ENCODE results near the gene COLEC11. TPM values are rescaled to one million over a fixed set of nuclear protein-coding genes. Genes with fewer than 3 reads are reported as not detected.

Gene COLEC11
- total and polyA plus RNA-seq, 2 of the 13 experiments (the other 11 are each of a cell fraction or from before 2014, with no cell fraction given) = 1.5 to 3.0 TPM

DNA sequence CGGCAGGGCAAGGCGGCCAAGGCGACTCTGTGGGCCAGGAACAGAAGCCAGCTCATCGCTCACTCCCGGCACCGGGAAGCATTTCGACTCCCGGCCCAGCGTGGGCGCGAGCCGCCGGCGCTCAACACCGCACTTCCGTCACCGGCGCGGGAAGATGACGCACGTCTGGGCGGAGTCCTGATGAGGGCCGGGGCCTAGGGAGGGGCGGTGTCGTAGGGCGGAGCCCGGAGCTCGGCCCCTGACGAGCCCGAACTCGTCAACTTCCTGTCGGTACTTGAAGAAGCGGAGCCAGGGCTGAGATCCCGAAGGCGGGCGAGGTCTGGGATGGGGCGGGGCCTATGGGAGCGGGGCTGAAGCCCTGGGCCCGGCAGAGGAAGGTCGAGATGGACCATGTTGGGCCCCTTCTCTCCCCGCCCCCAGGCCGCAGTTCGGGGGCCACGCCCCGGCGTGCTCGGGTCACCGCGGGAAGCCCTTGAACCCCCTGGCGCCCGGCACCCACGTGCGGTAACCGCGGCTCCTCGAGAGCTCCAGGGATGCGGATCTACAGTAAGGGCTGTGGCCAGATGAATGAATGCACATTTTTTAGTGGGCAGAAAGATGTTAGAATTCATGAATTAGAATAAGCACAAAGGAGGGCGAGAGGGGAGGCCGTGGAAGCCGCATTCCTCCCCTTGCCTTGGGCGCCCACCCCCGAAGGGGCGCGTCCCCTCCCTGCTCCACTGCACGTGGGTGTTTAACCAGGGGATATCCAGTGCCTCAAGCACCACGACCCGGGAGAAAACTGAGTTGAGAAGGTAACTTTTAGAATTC is 36.5 kb upstream of the COLEC11 start, which contains the start of gene RNASEH1 (continued):
- peak; percentile 95 for TF ChIP-seq SPEN (CRISPR knock-in tag; IDR thresholded peaks at IDR 0.05; ENCODE audit: low read depth)
- TF ChIP-seq KLF15 (CRISPR knock-in tag; IDR thresholded peaks at IDR 0.05; ENCODE audit: borderline replicate concordance) = peak; percentile 92
- TF ChIP-seq, protein P1, sequence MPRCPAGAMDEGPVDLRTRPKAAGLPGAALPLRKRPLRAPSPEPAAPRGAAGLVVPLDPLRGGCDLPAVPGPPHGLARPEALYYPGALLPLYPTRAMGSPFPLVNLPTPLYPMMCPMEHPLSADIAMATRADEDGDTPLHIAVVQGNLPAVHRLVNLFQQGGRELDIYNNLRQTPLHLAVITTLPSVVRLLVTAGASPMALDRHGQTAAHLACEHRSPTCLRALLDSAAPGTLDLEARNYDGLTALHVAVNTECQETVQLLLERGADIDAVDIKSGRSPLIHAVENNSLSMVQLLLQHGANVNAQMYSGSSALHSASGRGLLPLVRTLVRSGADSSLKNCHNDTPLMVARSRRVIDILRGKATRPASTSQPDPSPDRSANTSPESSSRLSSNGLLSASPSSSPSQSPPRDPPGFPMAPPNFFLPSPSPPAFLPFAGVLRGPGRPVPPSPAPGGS (CRISPR knock-in tag; IDR thresholded peaks at IDR 0.05) = peak; percentile 93
- TF ChIP-seq HCFC1 (IDR thresholded peaks at IDR 0.05; ENCODE audit: low read depth, low read length) = peak; percentile 77
- TF ChIP-seq PTBP1 (IDR thresholded peaks at IDR 0.05; ENCODE audit: low read depth, low read length, poor library complexity, severe bottlenecking) = no peak
- TF ChIP-seq, protein P2, sequence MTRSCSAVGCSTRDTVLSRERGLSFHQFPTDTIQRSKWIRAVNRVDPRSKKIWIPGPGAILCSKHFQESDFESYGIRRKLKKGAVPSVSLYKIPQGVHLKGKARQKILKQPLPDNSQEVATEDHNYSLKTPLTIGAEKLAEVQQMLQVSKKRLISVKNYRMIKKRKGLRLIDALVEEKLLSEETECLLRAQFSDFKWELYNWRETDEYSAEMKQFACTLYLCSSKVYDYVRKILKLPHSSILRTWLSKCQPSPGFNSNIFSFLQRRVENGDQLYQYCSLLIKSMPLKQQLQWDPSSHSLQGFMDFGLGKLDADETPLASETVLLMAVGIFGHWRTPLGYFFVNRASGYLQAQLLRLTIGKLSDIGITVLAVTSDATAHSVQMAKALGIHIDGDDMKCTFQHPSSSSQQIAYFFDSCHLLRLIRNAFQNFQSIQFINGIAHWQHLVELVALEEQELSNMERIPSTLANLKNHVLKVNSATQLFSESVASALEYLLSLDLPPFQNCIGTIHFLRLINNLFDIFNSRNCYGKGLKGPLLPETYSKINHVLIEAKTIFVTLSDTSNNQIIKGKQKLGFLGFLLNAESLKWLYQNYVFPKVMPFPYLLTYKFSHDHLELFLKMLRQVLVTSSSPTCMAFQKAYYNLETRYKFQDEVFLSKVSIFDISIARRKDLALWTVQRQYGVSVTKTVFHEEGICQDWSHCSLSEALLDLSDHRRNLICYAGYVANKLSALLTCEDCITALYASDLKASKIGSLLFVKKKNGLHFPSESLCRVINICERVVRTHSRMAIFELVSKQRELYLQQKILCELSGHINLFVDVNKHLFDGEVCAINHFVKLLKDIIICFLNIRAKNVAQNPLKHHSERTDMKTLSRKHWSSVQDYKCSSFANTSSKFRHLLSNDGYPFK (CRISPR knock-in tag; IDR thresholded peaks at IDR 0.05; ENCODE audit: borderline replicate concordance) = peak; percentile 91; the same call in 1 of the 2 replicates
- peak; percentile 35; the same call in 1 of the 2 replicates for TF ChIP-seq ETV6 (CRISPR knock-in tag; conservative IDR thresholded peaks at IDR 0.05)
- TF ChIP-seq, protein P3, sequence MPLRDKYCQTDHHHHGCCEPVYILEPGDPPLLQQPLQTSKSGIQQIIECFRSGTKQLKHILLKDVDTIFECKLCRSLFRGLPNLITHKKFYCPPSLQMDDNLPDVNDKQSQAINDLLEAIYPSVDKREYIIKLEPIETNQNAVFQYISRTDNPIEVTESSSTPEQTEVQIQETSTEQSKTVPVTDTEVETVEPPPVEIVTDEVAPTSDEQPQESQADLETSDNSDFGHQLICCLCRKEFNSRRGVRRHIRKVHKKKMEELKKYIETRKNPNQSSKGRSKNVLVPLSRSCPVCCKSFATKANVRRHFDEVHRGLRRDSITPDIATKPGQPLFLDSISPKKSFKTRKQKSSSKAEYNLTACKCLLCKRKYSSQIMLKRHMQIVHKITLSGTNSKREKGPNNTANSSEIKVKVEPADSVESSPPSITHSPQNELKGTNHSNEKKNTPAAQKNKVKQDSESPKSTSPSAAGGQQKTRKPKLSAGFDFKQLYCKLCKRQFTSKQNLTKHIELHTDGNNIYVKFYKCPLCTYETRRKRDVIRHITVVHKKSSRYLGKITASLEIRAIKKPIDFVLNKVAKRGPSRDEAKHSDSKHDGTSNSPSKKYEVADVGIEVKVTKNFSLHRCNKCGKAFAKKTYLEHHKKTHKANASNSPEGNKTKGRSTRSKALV (CRISPR knock-in tag; IDR thresholded peaks at IDR 0.05) = peak; percentile 92
- TF ChIP-seq ETV5 (CRISPR knock-in tag; IDR thresholded peaks at IDR 0.05; ENCODE audit: borderline replicate concordance) = peak; percentile 87
- TF ChIP-seq, protein P4, sequence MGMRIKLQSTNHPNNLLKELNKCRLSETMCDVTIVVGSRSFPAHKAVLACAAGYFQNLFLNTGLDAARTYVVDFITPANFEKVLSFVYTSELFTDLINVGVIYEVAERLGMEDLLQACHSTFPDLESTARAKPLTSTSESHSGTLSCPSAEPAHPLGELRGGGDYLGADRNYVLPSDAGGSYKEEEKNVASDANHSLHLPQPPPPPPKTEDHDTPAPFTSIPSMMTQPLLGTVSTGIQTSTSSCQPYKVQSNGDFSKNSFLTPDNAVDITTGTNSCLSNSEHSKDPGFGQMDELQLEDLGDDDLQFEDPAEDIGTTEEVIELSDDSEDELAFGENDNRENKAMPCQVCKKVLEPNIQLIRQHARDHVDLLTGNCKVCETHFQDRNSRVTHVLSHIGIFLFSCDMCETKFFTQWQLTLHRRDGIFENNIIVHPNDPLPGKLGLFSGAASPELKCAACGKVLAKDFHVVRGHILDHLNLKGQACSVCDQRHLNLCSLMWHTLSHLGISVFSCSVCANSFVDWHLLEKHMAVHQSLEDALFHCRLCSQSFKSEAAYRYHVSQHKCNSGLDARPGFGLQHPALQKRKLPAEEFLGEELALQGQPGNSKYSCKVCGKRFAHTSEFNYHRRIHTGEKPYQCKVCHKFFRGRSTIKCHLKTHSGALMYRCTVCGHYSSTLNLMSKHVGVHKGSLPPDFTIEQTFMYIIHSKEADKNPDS (CRISPR knock-in tag; IDR thresholded peaks at IDR 0.05) = peak; percentile 64; the same call in 1 of the 2 replicates
- TF ChIP-seq ZBTB38 (CRISPR knock-in tag; IDR thresholded peaks at IDR 0.05) = peak; percentile 90; the same call in 1 of the 2 replicates
- TF ChIP-seq YEATS2 (CRISPR knock-in tag; IDR thresholded peaks at IDR 0.05; ENCODE audit: borderline replicate concordance) = peak; percentile 98
- TF ChIP-seq, protein P5, sequence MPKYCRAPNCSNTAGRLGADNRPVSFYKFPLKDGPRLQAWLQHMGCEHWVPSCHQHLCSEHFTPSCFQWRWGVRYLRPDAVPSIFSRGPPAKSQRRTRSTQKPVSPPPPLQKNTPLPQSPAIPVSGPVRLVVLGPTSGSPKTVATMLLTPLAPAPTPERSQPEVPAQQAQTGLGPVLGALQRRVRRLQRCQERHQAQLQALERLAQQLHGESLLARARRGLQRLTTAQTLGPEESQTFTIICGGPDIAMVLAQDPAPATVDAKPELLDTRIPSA (CRISPR knock-in tag; IDR thresholded peaks at IDR 0.05; ENCODE audit: borderline replicate concordance) = peak; percentile 29; the same call in 1 of the 2 replicates
- peak; percentile 99 for TF ChIP-seq ZNF274 (CRISPR knock-in tag; IDR thresholded peaks at IDR 0.05)
- TF ChIP-seq, protein P6, sequence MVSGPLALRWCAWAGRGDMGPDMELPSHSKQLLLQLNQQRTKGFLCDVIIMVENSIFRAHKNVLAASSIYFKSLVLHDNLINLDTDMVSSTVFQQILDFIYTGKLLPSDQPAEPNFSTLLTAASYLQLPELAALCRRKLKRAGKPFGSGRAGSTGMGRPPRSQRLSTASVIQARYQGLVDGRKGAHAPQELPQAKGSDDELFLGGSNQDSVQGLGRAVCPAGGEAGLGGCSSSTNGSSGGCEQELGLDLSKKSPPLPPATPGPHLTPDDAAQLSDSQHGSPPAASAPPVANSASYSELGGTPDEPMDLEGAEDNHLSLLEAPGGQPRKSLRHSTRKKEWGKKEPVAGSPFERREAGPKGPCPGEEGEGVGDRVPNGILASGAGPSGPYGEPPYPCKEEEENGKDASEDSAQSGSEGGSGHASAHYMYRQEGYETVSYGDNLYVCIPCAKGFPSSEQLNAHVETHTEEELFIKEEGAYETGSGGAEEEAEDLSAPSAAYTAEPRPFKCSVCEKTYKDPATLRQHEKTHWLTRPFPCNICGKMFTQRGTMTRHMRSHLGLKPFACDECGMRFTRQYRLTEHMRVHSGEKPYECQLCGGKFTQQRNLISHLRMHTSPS (CRISPR knock-in tag; IDR thresholded peaks at IDR 0.05; ENCODE audit: low read depth) = peak; percentile 71
- peak; percentile 7; the same call in 1 of the 2 replicates for TF ChIP-seq CENPT (CRISPR knock-in tag; IDR thresholded peaks at IDR 0.05; ENCODE audit: low read depth)
